Lung (tissue), 12 donors: ENCODE measurements around the gene NOD1. TPM values are rescaled to one million over a fixed set of nuclear protein-coding genes. Genes with fewer than 3 reads are reported as not detected.
A peak's percentile ranks its signal among the peaks of the same experiment; 100 is the strongest.

ENCODE experiments used
- ATAC-seq: fragments of 200-7000 bp; cut with Tn5 transposase; one replicate; pipeline ENCODE4 v1.9.1; 2020; ENCODE audit warnings: moderate number of reproducible peaks; ENCODE audit not compliant: insufficient read depth, low FRiP score
- DNase-seq, 3 donors: peaks; one replicate each; pipeline ENCODE4 v3.0.0-alpha.2; 2013 to 2017
- H3K27ac ChIP-seq, 2 donors: one replicate each; pipeline ENCODE4 v1.5.1; 2013; ENCODE audit warnings: mild to moderate bottlenecking in 2 of 2, moderate library complexity in 2 of 2, control low read depth in 1 of 2, inconsistent platforms in 1 of 2, low read depth in 1 of 2, low read length in 1 of 2
- H3K27me3 ChIP-seq, 3 donors: one replicate each; pipeline ENCODE4 v1.5.1; 2013; ENCODE audit warnings: low read length in 2 of 3; ENCODE audit not compliant: control insufficient read depth in 3 of 3, insufficient read depth in 3 of 3
- H3K36me3 ChIP-seq, 4 donors: one replicate each; pipeline ENCODE4 v1.5.1; 2013; ENCODE audit warnings: low read length in 4 of 4, mild to moderate bottlenecking in 1 of 4, moderate library complexity in 1 of 4; ENCODE audit not compliant: control insufficient read depth in 4 of 4, insufficient read depth in 4 of 4
- H3K4me1 ChIP-seq, 5 donors: one replicate each; pipeline ENCODE4 v1.5.1; 2013; ENCODE audit warnings: low read length in 5 of 5, mild to moderate bottlenecking in 2 of 5, moderate library complexity in 1 of 5; ENCODE audit not compliant: control insufficient read depth in 5 of 5, insufficient read depth in 5 of 5
- H3K4me3 ChIP-seq: one replicate; pipeline ENCODE4 v1.5.1; 2013; ENCODE audit warnings: mild to moderate bottlenecking, control low read depth, moderate library complexity
- H3K9ac ChIP-seq, 2 donors: one replicate each; pipeline ENCODE4 v1.5.1; 2013; ENCODE audit warnings: low read length in 2 of 2, control low read depth in 1 of 2; ENCODE audit not compliant: insufficient read depth in 1 of 2
- H3K9me3 ChIP-seq, 4 donors: one replicate each; pipeline ENCODE4 v1.5.1; 2013; ENCODE audit warnings: low read length in 3 of 4, mild to moderate bottlenecking in 1 of 4, moderate library complexity in 1 of 4; ENCODE audit not compliant: control insufficient read depth in 4 of 4, insufficient read depth in 3 of 4
- WGBS, 2 donors: extraction: QIAGEN DNeasy Blood & Tissue Kit; methylation state at CpG; one replicate each; pipeline ENCODE4 v1.1.7; 2013; 5-methylcytosine and 5-hydroxymethylcytosine counted together
- polyA plus RNA-seq, 2 donors: library from polyadenylated mRNA; stranded (reverse); fragments of 200-250 nt; gene quantifications; one replicate each; pipeline ENCODE4 v1.2.1, GENCODE V29; 2013
- total RNA-seq, 2 donors: library from RNA; depleted of rRNA in 1 of 2; stranded (reverse); fragments of >200 nt in 1 of 2; gene quantifications; one replicate each; pipeline ENCODE4 v1.2.1, GENCODE V29; 2014 to 2021
- TF ChIP-seq, protein P1 (sequence below): IDR thresholded peaks from 2 replicates; pipeline ENCODE4 v1.5.1; 2012; ENCODE audit warnings: mild to moderate bottlenecking; ENCODE audit errors: control extremely low read depth, extremely low read depth
- donor health status: control.
- donor health status: control.
- donor health status: Bipolar disorder and iron deficiency.
- donor health status: healthy.
- donor health status: DM: yes; HTN: yes; CAD: no.

The NOD1 gene
- total and polyA plus RNA-seq, 4 donors, result 11.5 to 46.1 (median 21.5) TPM

DNA sequence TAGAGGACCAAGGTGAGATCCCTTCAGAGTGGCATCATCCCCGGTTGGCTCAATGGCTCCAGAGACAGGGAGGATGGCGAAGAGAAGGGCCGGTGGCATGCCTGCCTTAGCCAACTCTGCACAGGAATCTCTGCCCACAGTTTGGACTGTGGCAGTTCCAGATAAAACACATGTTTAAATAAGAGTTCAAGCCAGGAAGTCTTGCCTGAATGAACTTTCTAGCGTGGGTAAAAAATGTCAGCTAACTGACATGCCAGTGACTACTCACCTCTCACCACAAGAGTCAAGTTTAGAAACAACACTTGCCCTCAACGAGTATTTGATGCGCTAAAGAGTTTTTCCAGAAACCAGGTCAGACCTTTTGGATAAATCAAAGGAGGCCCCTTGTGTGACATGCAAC lies 3.0 kb downstream of the NOD1 start:
- H3K27ac ChIP-seq, result peak overlapping the region in 1 of 2 donors; percentile 73
- peaks cover 0 to 3% (median 0%) of the 10 kb centered on the region in 4 donors for H3K36me3 ChIP-seq
- H3K4me1 ChIP-seq, result peaks cover 23 to 74% (median 40%) of the 10 kb centered on the region in 5 donors
- TF ChIP-seq, protein P1, sequence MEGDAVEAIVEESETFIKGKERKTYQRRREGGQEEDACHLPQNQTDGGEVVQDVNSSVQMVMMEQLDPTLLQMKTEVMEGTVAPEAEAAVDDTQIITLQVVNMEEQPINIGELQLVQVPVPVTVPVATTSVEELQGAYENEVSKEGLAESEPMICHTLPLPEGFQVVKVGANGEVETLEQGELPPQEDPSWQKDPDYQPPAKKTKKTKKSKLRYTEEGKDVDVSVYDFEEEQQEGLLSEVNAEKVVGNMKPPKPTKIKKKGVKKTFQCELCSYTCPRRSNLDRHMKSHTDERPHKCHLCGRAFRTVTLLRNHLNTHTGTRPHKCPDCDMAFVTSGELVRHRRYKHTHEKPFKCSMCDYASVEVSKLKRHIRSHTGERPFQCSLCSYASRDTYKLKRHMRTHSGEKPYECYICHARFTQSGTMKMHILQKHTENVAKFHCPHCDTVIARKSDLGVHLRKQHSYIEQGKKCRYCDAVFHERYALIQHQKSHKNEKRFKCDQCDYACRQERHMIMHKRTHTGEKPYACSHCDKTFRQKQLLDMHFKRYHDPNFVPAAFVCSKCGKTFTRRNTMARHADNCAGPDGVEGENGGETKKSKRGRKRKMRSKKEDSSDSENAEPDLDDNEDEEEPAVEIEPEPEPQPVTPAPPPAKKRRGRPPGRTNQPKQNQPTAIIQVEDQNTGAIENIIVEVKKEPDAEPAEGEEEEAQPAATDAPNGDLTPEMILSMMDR, result no peak
- H3K9ac ChIP-seq, result no peak overlapping the region
- H3K27me3 ChIP-seq, result no peaks in the 10 kb centered on the region
- ATAC-seq, result no peak
- 35 to 52% methylated on average over 6 of the region's 6 CpGs for WGBS, 2 donors
- no peak for DNase-seq
- no peaks in the 10 kb centered on the region for H3K9me3 ChIP-seq
- no peak overlapping the region for H3K4me3 ChIP-seq

DNA sequence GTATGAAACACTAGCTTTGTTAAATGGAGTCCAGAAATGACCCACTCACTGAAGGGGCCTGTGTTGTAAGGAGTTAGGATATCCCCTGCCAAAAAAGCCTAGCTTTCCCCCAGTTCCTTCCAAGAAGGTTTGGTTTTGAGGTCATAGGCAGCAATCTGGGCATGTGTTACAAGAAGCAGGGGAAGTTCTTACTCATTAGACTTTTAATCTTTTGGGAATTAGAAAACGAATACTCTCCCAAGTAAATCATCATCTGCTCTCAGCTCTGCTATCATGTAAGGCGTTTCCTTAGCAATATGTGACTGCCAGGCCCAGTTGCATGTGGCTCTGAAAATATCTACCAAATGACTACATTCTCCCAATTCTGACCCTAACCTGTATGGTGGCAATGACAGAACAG lies 3.7 kb downstream of the NOD1 start:
- DNase-seq (peak in 1 of 3 donors; percentile 41), ATAC-seq (no peak)
- Histone ChIP-seq H3K4me3 (no peak overlapping the region), H3K27ac (peak overlapping the region; percentile 36 to 48), H3K4me1 (peaks cover 30 to 81% (median 43%) of the 10 kb centered on the region in 5 donors), H3K9ac (no peak overlapping the region), H3K27me3 (no peaks in the 10 kb centered on the region), H3K36me3 (peaks cover 0 to 3% (median 0%) of the 10 kb centered on the region in 4 donors), H3K9me3 (no peaks in the 10 kb centered on the region)
- WGBS, 2 donors, result 57 to 73% methylated on average over 2 of the region's 2 CpGs
- TF ChIP-seq, protein P1, result no peak

DNA sequence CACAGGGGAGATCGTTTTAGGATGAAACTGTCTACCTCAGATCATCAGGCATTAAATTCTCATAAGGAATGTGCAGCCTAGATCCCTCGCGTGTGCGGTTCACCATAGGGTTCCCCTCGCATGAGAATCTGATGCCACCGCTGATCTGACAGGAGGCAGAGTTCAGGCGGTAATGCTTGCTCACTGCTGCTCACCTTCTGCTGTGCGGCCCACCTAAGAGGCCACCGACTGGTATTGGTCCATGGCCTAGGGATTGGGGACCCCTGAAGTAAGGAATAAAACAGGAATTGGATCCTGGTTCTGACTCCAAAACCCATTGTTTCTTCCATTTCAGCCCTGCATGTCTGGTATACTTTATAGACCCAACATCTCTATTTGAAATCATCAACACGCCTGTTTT lies 4.1 kb downstream of the NOD1 start:
- H3K27me3 ChIP-seq, result no peaks in the 10 kb centered on the region
- 96% methylated on average over 10 of the region's 10 CpGs for WGBS, 2 donors
- H3K9ac ChIP-seq, result no peak overlapping the region
- H3K4me3 ChIP-seq, result no peak overlapping the region
- H3K27ac ChIP-seq, result peak overlapping the region; percentile 36 to 37
- peaks cover 34 to 85% (median 47%) of the 10 kb centered on the region in 5 donors for H3K4me1 ChIP-seq
- TF ChIP-seq, protein P1, result no peak
- DNase-seq (no peak), ATAC-seq (no peak)
- H3K9me3 ChIP-seq, result no peaks in the 10 kb centered on the region
- peaks cover 0 to 3% (median 0%) of the 10 kb centered on the region in 4 donors for H3K36me3 ChIP-seq

DNA sequence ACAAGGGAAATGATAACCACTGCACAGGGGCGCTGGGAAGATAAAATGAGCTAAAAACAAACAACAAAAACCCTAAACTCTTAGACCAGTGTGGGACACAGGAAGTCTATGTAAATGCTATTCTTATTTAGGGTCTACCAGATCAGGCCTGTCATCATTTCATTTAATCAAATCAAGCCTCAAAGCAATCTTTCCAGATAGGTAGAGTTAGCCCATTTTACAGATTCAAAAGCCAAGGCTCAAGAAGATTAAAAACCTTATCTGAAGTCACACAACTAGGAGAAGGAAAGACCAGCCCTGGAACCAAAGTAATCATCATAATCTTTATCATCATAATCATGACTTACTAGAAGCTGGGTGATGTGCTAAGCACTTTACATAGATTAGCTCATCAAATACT lies 4.7 kb downstream of the NOD1 start:
- DNase-seq, result no peak
- Histone ChIP-seq H3K9ac (no peak overlapping the region), H3K4me1 (peaks cover 39 to 86% (median 50%) of the 10 kb centered on the region in 5 donors), H3K27ac (no peak overlapping the region), H3K36me3 (peaks cover 0 to 3% (median 0%) of the 10 kb centered on the region in 4 donors), H3K27me3 (no peaks in the 10 kb centered on the region), H3K4me3 (no peak overlapping the region), H3K9me3 (no peaks in the 10 kb centered on the region)
- WGBS, 2 donors, result 79 to 87% methylated on average over 1 of the region's 1 CpG
- no peak for ATAC-seq
- TF ChIP-seq, protein P1, result no peak
